ENCODE data around the gene SRGN.

The SRGN gene

GRCh38 chr10:69145329-69145728 is 57.4 kb downstream of the SRGN start:
- no peaks in the 10 kb centered on the region for H3K9me3 ChIP-seq (ENCODE audit: control insufficient read depth, insufficient read depth, low read length)
- H3K4me1 ChIP-seq (ENCODE audit: control insufficient read depth, insufficient read depth, low read length), result no peaks in the 10 kb centered on the region
- no peaks in the 10 kb centered on the region for H3K27me3 ChIP-seq (ENCODE audit: control insufficient read depth, insufficient read depth, low read length)
- H3K36me3 ChIP-seq (ENCODE audit: control insufficient read depth, insufficient read depth, low read length), result no peaks in the 10 kb centered on the region
- no peak overlapping the region for H3K9ac ChIP-seq (ENCODE audit: low read depth, low read length)
- H3K4me3 ChIP-seq (ENCODE audit: low read depth, low read length), result no peak overlapping the region
- no peak overlapping the region for H3K27ac ChIP-seq (ENCODE audit: low read depth, low read length)

GRCh38 chr10:69145864-69146263 is 58.0 kb downstream of the SRGN start:
- no peaks in the 10 kb centered on the region for H3K4me1 ChIP-seq (ENCODE audit: control insufficient read depth, insufficient read depth, low read length)
- no peaks in the 10 kb centered on the region for H3K9me3 ChIP-seq (ENCODE audit: control insufficient read depth, insufficient read depth, low read length)
- H3K4me3 ChIP-seq (ENCODE audit: low read depth, low read length), result no peak overlapping the region
- no peak overlapping the region for H3K9ac ChIP-seq (ENCODE audit: low read depth, low read length)
- no peak overlapping the region for H3K27ac ChIP-seq (ENCODE audit: low read depth, low read length)
- H3K36me3 ChIP-seq (ENCODE audit: control insufficient read depth, insufficient read depth, low read length), result no peaks in the 10 kb centered on the region
- H3K27me3 ChIP-seq (ENCODE audit: control insufficient read depth, insufficient read depth, low read length), result no peaks in the 10 kb centered on the region

- H3K9me3 ChIP-seq (ENCODE audit: control insufficient read depth, insufficient read depth, low read length), result no peaks in the 10 kb centered on the region
- H3K27me3 ChIP-seq (ENCODE audit: control insufficient read depth, insufficient read depth, low read length), result no peaks in the 10 kb centered on the region
- H3K27ac ChIP-seq (ENCODE audit: low read depth, low read length), result no peak overlapping the region
- H3K36me3 ChIP-seq (ENCODE audit: control insufficient read depth, insufficient read depth, low read length), result no peaks in the 10 kb centered on the region
- H3K4me1 ChIP-seq (ENCODE audit: control insufficient read depth, insufficient read depth, low read length), result no peaks in the 10 kb centered on the region
- H3K4me3 ChIP-seq (ENCODE audit: low read depth, low read length), result no peak overlapping the region
- no peak overlapping the region for H3K9ac ChIP-seq (ENCODE audit: low read depth, low read length)
Observed at GRCh38 chr10:69146759-69147158, 58.9 kb downstream of the SRGN start.

- H3K9ac ChIP-seq (ENCODE audit: low read depth, low read length), result no peak overlapping the region
- no peak overlapping the region for H3K27ac ChIP-seq (ENCODE audit: low read depth, low read length)
- no peaks in the 10 kb centered on the region for H3K9me3 ChIP-seq (ENCODE audit: control insufficient read depth, insufficient read depth, low read length)
- no peaks in the 10 kb centered on the region for H3K4me1 ChIP-seq (ENCODE audit: control insufficient read depth, insufficient read depth, low read length)
- H3K27me3 ChIP-seq (ENCODE audit: control insufficient read depth, insufficient read depth, low read length), result no peaks in the 10 kb centered on the region
- H3K4me3 ChIP-seq (ENCODE audit: low read depth, low read length), result no peak overlapping the region
- H3K36me3 ChIP-seq (ENCODE audit: control insufficient read depth, insufficient read depth, low read length), result no peaks in the 10 kb centered on the region
Observed at GRCh38 chr10:69151984-69152383, 64.1 kb downstream of the SRGN start.

DNA sequence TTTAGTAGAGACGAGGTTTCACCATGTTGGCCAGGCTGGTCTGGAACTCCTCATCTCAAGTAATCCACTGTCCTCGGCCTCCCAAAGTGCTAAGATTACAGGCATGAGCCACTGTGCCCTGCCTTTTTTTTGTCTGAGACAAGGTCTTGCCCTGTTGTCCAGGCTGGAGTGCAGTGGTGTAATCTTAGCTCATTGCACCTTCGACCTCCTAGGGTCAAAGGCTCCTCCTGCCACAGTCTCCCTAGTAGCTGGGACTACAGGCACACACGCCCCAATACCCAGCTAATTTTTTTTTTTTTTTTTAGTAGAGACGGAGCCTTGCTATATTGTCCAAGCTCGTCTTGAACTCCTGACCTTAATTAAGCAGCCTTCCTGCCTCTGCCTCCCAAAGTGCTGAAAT is 65.3 kb downstream of the SRGN start:
- Histone ChIP-seq H3K4me1 (ENCODE audit: control insufficient read depth, insufficient read depth, low read length) (no peaks in the 10 kb centered on the region), H3K9ac (ENCODE audit: low read depth, low read length) (no peak overlapping the region), H3K36me3 (ENCODE audit: control insufficient read depth, insufficient read depth, low read length) (peaks cover 9% of the 10 kb centered on the region), H3K9me3 (ENCODE audit: control insufficient read depth, insufficient read depth, low read length) (no peaks in the 10 kb centered on the region), H3K4me3 (ENCODE audit: low read depth, low read length) (no peak overlapping the region), H3K27ac (ENCODE audit: low read depth, low read length) (no peak overlapping the region), H3K27me3 (ENCODE audit: control insufficient read depth, insufficient read depth, low read length) (no peaks in the 10 kb centered on the region)
